ENCODE measurements around the gene TIMP3. TPM values are rescaled to one million over a fixed set of nuclear protein-coding genes. Genes with fewer than 3 reads are reported as not detected.

The TIMP3 gene
- polyA plus RNA-seq, 1 of the 3 experiments (the other 2 are of a cell fraction) = 26.1 TPM

DNA sequence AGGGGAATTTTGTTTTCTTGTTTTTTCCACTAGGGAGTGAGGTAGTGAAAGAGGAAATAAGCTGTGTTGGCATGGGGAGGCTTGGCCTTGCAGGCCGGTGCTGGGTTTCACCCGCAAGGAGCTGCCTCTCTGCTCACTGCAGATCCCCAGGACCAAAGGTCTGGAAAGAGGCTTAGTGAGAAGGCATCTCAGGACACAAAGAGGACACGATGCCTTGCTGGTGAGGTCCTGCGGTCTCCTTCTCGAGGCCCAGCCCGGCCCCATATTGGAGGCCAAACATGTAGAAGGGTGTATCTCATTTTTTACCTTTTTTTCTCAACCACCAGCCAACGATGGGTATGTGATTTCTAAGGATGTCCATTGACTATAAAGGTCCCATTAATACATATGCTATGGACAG is 17.6 kb downstream of the TIMP3 start (continued):
- TF ChIP-seq, protein P1, sequence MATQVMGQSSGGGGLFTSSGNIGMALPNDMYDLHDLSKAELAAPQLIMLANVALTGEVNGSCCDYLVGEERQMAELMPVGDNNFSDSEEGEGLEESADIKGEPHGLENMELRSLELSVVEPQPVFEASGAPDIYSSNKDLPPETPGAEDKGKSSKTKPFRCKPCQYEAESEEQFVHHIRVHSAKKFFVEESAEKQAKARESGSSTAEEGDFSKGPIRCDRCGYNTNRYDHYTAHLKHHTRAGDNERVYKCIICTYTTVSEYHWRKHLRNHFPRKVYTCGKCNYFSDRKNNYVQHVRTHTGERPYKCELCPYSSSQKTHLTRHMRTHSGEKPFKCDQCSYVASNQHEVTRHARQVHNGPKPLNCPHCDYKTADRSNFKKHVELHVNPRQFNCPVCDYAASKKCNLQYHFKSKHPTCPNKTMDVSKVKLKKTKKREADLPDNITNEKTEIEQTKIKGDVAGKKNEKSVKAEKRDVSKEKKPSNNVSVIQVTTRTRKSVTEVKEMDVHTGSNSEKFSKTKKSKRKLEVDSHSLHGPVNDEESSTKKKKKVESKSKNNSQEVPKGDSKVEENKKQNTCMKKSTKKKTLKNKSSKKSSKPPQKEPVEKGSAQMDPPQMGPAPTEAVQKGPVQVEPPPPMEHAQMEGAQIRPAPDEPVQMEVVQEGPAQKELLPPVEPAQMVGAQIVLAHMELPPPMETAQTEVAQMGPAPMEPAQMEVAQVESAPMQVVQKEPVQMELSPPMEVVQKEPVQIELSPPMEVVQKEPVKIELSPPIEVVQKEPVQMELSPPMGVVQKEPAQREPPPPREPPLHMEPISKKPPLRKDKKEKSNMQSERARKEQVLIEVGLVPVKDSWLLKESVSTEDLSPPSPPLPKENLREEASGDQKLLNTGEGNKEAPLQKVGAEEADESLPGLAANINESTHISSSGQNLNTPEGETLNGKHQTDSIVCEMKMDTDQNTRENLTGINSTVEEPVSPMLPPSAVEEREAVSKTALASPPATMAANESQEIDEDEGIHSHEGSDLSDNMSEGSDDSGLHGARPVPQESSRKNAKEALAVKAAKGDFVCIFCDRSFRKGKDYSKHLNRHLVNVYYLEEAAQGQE (IDR thresholded peaks at IDR 0.05; ENCODE audit: low read depth, low read length) = no peak

GRCh38 chr22:32820131-32821119 is 18.9 kb downstream of the TIMP3 start:
- H3K9ac ChIP-seq = no peak overlapping the region
- H3F3A ChIP-seq (replicated peaks; ENCODE audit: insufficient read depth) = no peaks in the 10 kb centered on the region
- ChIA-PET CTCF (interaction anchor here (0.9 to 1.6 kb wide), 4 partner anchors 15 to 199 kb away, joined by 3 read pairs; no protein-coding TSS in a partner anchor), POLR2A (no interaction called here)
- no peaks in the 10 kb centered on the region for H3K9me2 ChIP-seq
- H4K20me1 ChIP-seq (ENCODE audit: insufficient read depth) = 0 out of 2 replicates have a peak, but pooled peaks cover 5% of the 10 kb centered on the region
- no peak overlapping the region for H2AFZ ChIP-seq (ENCODE audit: low read depth)
- H3K9me3 ChIP-seq = no peaks in the 10 kb centered on the region
- H3K4me2 ChIP-seq = no peak overlapping the region
- WGBS (ENCODE audit: low lambda C conversion rate) = 63% methylated on average over 11 of the region's 13 CpGs
- no peaks in the 10 kb centered on the region for H3K36me3 ChIP-seq (replicated peaks in 1 of 2; ENCODE audit: control insufficient read depth in 1 of 2, insufficient read depth in 2 of 2, low read length in 1 of 2)
- H3K27me3 ChIP-seq (ENCODE audit: insufficient read depth) = no peaks in the 10 kb centered on the region
- DNase-seq = no peak
- no peak overlapping the region for H3K4me3 ChIP-seq (ENCODE audit: low read depth in 2 of 2, low read length in 1 of 2)
- H3K27ac ChIP-seq (ENCODE audit: low read depth in 2 of 2, low read length in 1 of 2) = no peak overlapping the region
- H3K4me1 ChIP-seq (ENCODE audit: control insufficient read depth in 1 of 2, insufficient read depth in 2 of 2, low read depth in 1 of 2, low read length in 1 of 2) = peaks cover 0 to 15% of the 10 kb centered on the region in 2 experiments; a peak in 1 of 4 replicates
- H3K79me2 ChIP-seq (ENCODE audit: insufficient read depth) = no peaks in the 10 kb centered on the region; the same call in 1 of the 2 replicates
- TF ChIP-seq ELF1 (IDR thresholded peaks at IDR 0.05) (no peak), EZH2phosphoT487 (IDR thresholded peaks at IDR 0.05; ENCODE audit: borderline replicate concordance, low read depth) (no peak), GABPA (IDR thresholded peaks at IDR 0.05; ENCODE audit: low read depth) (no peak), RFX5 (IDR thresholded peaks at IDR 0.05; ENCODE audit: low read length) (no peak), EP300 (IDR thresholded peaks at IDR 0.05; ENCODE audit: borderline replicate concordance in 1 of 2, low read depth in 1 of 2, low read length in 1 of 2) (no peak), TAF1 (IDR thresholded peaks at IDR 0.05; ENCODE audit: borderline replicate concordance, low read depth, low read length) (no peak), NRF1 (IDR thresholded peaks at IDR 0.05; ENCODE audit: low read depth, low read length) (no peak), MXI1 (IDR thresholded peaks at IDR 0.05; ENCODE audit: low read depth, low read length) (no peak), FOSL2 (IDR thresholded peaks at IDR 0.05; ENCODE audit: borderline replicate concordance, low read depth) (no peak), TEAD4 (IDR thresholded peaks at IDR 0.05; ENCODE audit: borderline replicate concordance, insufficient read depth) (no peak), USF2 (IDR thresholded peaks at IDR 0.05; ENCODE audit: borderline replicate concordance, low read depth, low read length) (no peak)

Data from SK-N-SH (cell line).